ENCODE results near the gene C6orf89.

The C6orf89 gene

DNA sequence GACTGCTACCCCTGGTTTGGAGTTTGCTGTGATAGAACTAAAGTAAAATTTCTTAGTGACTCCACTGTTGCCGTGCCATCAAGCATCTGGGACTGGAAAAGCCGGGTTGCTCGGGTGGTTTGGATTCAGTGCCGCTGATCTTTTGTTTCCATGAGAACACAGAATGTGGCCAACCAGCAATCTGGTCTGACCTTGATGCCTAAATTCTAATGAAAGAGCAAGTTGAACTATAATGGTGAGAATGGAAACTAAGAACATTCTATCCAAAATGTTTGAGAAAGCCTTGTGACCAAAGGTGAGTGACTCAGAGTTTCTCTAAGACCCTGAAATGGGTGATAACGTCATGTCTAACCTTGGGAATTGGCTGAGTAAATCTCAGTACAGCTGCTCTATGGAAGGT lies 58.9 kb downstream of the C6orf89 start:
- no peak for DNase-seq (ENCODE audit: low read depth in 1 of 2, low spot score in 1 of 2)
- H3K4me3 ChIP-seq (replicated peaks; ENCODE audit: insufficient read depth, low read length), result no peak overlapping the region
- no peak overlapping the region for H3K27ac ChIP-seq (replicated peaks)
- TF ChIP-seq POLR2AphosphoS5 (IDR thresholded peaks at IDR 0.05; ENCODE audit: low read depth) (no peak), SPI1 (IDR thresholded peaks at IDR 0.05; ENCODE audit: borderline replicate concordance, low read depth) (no peak)
- TF ChIP-seq, protein P1, sequence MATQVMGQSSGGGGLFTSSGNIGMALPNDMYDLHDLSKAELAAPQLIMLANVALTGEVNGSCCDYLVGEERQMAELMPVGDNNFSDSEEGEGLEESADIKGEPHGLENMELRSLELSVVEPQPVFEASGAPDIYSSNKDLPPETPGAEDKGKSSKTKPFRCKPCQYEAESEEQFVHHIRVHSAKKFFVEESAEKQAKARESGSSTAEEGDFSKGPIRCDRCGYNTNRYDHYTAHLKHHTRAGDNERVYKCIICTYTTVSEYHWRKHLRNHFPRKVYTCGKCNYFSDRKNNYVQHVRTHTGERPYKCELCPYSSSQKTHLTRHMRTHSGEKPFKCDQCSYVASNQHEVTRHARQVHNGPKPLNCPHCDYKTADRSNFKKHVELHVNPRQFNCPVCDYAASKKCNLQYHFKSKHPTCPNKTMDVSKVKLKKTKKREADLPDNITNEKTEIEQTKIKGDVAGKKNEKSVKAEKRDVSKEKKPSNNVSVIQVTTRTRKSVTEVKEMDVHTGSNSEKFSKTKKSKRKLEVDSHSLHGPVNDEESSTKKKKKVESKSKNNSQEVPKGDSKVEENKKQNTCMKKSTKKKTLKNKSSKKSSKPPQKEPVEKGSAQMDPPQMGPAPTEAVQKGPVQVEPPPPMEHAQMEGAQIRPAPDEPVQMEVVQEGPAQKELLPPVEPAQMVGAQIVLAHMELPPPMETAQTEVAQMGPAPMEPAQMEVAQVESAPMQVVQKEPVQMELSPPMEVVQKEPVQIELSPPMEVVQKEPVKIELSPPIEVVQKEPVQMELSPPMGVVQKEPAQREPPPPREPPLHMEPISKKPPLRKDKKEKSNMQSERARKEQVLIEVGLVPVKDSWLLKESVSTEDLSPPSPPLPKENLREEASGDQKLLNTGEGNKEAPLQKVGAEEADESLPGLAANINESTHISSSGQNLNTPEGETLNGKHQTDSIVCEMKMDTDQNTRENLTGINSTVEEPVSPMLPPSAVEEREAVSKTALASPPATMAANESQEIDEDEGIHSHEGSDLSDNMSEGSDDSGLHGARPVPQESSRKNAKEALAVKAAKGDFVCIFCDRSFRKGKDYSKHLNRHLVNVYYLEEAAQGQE (IDR thresholded peaks at IDR 0.05; ENCODE audit: insufficient replicate concordance, low read depth), result no peak
- TF ChIP-seq, protein P2, sequence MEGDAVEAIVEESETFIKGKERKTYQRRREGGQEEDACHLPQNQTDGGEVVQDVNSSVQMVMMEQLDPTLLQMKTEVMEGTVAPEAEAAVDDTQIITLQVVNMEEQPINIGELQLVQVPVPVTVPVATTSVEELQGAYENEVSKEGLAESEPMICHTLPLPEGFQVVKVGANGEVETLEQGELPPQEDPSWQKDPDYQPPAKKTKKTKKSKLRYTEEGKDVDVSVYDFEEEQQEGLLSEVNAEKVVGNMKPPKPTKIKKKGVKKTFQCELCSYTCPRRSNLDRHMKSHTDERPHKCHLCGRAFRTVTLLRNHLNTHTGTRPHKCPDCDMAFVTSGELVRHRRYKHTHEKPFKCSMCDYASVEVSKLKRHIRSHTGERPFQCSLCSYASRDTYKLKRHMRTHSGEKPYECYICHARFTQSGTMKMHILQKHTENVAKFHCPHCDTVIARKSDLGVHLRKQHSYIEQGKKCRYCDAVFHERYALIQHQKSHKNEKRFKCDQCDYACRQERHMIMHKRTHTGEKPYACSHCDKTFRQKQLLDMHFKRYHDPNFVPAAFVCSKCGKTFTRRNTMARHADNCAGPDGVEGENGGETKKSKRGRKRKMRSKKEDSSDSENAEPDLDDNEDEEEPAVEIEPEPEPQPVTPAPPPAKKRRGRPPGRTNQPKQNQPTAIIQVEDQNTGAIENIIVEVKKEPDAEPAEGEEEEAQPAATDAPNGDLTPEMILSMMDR (IDR thresholded peaks at IDR 0.05; ENCODE audit: insufficient read depth, low read length), result no peak
- no peaks in the 10 kb centered on the region for H3K27me3 ChIP-seq (ENCODE audit: insufficient read depth, poor library complexity, severe bottlenecking)

DNA sequence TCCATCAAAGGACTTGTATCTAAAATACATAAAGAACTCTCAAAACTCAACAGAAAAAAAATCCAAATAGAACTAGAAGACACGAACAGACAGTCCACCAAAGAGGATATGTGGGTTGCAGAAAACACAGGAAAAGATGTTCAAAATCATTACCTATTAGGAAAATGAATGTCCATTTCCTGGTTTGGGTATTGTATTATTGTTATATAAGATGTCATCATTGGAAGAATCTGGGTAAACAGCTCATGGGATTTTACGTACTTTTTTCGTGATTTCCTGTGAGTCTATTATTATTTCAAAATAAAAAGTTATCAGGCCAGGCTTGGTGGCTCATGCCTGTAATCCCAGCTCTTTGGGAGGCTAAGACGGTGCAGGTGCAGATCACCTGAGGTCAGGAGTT lies 59.5 kb downstream of the C6orf89 start:
- no peak for DNase-seq (ENCODE audit: low read depth in 1 of 2, low spot score in 1 of 2)
- no peak overlapping the region for H3K27ac ChIP-seq (replicated peaks)
- no peak overlapping the region for H3K4me3 ChIP-seq (replicated peaks; ENCODE audit: insufficient read depth, low read length)
- peaks cover 2% of the 10 kb centered on the region for H3K27me3 ChIP-seq (ENCODE audit: insufficient read depth, poor library complexity, severe bottlenecking)
- TF ChIP-seq POLR2AphosphoS5 (IDR thresholded peaks at IDR 0.05; ENCODE audit: low read depth) (no peak), GABPA (IDR thresholded peaks at IDR 0.05; ENCODE audit: low read depth) (no peak), SPI1 (IDR thresholded peaks at IDR 0.05; ENCODE audit: borderline replicate concordance, low read depth) (no peak)
- TF ChIP-seq, protein P1 (IDR thresholded peaks at IDR 0.05; ENCODE audit: insufficient replicate concordance, low read depth), result no peak
- TF ChIP-seq, protein P2 (IDR thresholded peaks at IDR 0.05; ENCODE audit: insufficient read depth, low read length), result no peak

DNA sequence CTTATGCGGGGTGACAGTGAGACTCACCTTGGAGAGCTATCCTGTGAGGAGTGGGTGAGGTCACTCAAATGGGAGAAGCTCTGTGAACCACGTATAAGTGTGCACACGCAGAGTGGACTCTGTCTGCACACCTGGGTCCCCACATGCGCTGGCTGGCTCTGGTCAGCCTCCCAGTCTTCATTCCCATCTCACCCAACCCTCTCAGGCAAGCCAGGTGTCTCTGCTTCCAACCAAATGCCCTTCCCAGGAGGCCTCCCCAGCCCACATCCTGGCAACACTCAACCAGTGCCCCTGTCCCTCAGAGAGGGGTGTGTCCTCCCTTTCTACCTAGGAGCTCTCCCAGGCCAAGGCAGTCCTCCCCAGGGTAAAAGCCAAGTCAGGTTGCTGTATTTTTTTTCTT lies 60.8 kb downstream of the C6orf89 start:
- DNase-seq (ENCODE audit: low read depth in 1 of 2, low spot score in 1 of 2), result no peak
- TF ChIP-seq, protein P2 (IDR thresholded peaks at IDR 0.05; ENCODE audit: insufficient read depth, low read length), result no peak
- TF ChIP-seq, protein P1 (IDR thresholded peaks at IDR 0.05; ENCODE audit: insufficient replicate concordance, low read depth), result no peak
- TF ChIP-seq GABPA (IDR thresholded peaks at IDR 0.05; ENCODE audit: low read depth) (no peak), POLR2AphosphoS5 (IDR thresholded peaks at IDR 0.05; ENCODE audit: low read depth) (no peak), SPI1 (IDR thresholded peaks at IDR 0.05; ENCODE audit: borderline replicate concordance, low read depth) (no peak)

More for the DNA sequence above, 60.8 kb downstream of the C6orf89 start:
- H3K27ac ChIP-seq (replicated peaks), result no peak overlapping the region
- peaks cover 2% of the 10 kb centered on the region for H3K27me3 ChIP-seq (ENCODE audit: insufficient read depth, poor library complexity, severe bottlenecking)
- H3K4me3 ChIP-seq (replicated peaks; ENCODE audit: insufficient read depth, low read length), result no peak overlapping the region

Measured in HL-60 (cell line).